GM11168 (cell line): Measurements from ENCODE around the gene LEMD3.

Experiments
- in situ Hi-C: fragments of 300-500 bp; cut with MboI; formaldehyde crosslinking; loops from one replicate; pipeline ENCODE4 v1.12.0; 2022; ENCODE audit warnings: low sequenced_read_pairs; ENCODE audit not compliant: unreplicated experiment

LEMD3 gene

DNA sequence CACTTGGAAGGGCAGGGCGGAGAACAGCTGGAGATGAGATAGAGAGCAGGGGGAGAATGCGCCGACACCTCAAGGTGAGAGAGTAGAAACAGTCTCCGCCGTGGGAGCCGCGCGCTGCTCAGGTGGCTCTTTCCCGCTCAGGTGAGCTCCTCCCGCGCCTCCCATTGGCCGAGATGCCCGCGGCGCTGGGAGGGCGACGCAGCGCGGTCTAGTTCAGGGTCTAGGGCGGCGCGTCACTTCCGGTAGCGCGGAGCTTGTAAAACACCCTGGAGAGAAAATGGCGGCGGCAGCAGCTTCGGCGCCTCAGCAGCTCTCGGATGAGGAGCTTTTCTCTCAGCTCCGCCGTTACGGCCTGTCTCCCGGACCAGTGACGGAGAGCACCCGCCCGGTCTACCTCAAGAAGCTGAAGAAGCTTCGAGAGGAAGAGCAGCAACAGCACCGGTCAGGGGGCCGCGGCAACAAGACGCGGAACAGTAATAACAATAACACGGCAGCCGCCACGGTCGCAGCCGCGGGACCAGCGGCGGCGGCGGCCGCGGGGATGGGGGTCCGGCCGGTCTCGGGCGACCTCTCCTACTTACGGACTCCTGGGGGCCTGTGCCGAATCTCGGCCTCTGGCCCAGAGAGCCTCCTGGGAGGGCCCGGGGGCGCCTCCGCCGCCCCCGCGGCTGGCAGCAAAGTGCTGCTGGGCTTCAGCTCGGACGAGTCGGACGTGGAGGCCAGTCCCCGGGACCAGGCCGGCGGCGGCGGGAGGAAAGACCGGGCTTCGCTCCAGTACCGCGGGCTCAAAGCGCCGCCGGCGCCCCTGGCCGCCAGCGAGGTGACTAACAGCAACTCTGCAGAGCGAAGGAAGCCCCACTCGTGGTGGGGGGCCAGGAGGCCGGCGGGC is at the start of gene LEMD3:
Gene LEMD3 (plus strand): TSS at position 264 of the 889 bp plus-strand sequence. CDS start 14 bp downstream, at position 278.
- in situ Hi-C loops = no loop called here

DNA sequence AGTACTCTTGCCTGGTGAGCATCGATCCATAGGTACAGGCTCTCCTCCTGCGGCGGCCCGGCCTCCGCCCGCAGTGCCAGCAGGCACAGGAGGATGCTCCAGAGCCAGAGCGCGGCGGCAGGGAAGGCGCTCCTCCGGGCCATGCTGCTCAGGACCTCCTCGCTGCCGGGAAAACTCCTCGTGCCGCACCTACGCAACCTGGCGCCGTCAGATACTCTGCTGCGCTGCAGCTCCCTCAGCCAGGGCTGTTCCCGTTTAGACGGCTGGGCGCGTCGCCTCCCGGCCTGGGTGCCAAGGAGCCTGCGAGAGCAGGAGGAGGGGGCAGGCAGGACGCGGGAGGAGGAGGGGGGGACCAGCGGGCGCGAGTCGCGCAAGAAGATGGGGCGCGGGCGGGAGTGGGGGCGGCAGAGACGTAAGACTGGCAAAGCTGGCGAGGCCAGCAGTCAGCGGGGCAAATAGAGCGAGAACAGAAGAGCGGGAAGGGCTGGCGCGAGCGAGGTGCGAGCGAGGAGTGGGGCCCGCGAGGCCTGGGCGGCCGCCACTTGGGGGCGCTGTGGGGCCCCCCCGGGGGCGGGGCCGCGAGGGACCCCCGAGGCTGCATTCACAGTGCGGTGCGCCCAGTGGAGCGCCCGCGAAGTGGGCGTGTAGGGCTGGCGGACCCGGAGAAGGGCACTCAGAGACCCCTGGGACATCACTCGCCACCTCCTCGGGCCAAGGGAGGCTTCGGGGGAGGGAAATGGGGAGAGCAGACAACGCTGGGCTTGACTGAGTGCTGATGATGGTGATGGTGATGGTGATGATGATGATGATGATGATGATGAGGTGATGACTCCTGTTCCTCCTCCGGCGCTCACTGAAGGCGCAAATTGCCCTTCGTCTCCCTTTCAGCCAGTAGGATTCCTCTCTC is 48.1 kb upstream of the LEMD3 start, which contains the start of gene WIF1:
Gene WIF1 (minus strand): TSS at position 257 of the 907 bp plus-strand sequence. CDS start 114 bp downstream, at position 143.
- in situ Hi-C loops = no loop called here

DNA sequence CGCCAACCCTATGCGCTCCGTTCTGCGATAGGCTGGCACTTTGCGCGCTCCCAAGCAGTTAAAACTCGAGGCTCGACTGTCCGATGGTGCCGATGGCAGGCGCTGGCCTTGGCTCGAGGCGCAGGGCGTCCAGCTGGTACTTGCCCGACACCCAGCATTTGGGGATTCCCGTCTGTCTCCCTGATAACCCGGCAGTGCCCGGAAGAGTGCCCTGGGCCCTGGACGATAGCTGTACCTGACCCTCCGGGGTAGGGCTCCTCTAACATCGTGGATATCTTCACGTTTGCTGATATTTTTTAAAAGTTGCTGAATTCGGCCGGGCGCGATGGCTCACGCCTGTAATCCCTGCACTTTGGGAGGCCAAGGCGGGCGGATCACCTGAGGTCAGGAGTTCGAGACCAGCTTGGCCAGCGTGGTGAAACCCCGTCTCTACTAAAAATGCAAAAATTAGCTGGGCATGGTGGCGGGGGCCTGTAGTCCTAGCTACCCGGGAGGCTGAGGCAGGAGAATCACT is 47.4 kb upstream of the LEMD3 start:
- in situ Hi-C loops = no loop called here

DNA sequence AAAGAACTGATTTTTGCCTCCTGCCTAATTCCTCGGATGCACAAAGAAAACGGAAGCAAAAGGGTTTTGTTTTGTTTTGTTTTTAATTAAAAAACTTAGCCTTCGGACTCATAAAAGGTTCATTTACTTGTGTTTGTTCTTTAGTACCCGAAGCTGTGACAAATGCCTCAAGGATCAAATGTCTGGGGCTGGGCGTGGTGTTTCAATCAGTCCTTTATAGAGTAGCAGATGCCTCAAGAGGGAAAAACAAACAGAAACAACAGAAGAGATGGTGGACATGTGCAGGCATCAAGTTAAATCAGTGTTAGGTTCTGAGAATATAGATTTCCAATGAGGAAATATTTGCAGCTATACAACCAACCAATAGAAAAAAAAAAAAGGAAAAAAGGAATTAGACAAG is 46.7 kb upstream of the LEMD3 start:
- in situ Hi-C loops = no loop called here

DNA sequence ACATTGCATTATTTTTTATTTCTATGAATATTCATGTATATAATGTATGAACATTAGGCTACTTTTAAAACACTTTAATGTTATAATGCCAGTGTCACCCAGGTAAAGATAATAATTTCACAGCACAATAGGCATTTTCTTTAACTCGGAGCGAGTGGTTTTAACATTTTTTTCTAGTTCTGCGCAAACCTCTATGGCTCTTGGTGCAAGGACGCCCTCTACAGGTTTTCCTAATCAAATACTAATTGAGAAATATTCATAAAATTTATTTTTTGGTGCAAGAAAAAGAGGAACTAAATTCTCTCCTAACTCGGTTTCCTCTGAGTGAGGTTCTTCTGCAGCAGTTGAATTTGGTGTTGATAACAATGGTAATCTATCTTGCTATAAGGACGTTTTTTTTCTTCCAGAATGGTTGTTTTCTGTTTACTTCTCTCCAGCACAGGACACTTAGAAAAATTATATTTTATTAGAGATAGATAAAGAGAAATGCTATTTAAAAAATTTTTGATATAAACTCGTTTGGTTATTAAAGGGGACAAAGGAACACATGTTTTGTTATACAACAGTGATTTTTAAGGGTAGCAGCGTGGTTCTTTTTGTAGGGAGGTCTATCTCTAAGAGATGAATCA is 45.8 kb upstream of the LEMD3 start:
- in situ Hi-C loops = no loop called here

DNA sequence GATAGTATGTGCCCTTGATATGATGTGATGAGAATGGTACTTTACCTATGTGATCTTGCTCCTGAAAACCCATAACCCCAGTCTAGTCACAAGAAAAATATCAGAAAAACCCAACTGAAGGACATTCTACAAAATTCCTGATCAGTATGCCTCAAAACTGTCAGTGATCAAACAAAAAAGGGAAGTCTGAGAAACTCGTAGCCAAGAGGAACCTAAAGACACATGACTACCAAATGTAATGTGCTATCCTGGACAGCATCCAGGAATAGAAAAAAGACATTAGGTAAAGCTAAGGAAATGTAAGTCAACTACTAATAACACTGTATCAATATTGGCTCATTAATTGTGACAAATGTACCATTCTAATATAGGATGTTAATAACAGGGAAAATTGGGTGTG is 44.1 kb upstream of the LEMD3 start:
- in situ Hi-C loops = no loop called here

DNA sequence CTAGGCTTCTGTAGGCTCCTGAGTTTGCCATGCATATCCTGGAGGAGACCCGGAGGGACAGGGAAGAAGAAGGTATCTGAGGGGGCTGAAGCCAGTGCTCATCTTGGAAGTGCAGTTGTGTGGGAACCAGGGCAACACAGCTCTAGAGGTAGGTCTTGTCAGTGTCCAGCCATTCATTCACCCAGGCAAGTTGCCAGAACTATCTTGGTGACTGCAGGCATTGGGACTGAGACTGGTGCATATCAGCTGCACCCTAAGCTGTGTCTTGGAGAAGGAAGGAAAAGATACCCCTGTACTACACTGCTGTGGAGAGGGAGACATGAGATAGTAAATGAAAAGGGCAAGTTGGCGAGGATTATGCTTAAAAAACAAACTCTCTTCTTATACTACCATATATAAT is 43.4 kb upstream of the LEMD3 start:
- in situ Hi-C loops = no loop called here

DNA sequence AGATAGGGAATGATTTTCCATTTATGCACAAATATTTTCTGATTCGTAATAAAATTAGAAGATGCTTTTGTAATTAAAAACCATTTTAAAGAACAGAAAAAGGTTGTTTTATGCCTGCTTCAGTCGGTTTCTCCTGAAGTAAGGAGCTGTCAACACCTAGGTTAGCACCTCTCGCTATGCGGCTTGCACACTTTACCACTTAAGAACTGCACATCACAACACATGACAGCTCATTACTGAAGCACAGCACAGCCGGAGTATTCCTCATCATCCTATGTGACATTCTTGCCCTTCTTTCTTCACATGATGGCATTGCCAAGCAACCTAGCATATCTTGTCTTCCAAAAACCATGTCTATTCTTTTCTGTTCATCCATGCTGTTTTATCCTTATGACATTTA is 42.9 kb upstream of the LEMD3 start:
- in situ Hi-C loops = no loop called here

DNA sequence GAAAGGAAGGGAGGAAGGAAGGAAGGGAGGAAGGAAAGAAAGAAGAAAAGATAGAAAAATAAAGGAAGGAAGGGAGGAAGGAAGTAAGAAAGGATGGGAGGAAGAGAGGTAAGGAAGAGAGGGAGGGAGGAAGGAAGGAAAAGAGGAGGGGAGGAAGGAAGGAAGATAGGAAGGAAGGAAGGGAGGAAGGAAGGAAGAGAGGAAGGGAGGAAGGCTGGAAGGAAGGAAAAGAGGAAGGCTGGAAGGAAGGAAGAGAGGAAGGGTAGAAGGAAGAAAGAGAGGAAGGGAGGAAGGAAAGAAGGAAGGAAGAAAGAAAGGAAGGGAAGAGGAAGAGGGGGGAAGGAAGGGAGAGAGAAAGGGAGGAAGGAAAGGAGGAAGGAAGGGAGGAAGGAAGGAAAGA is 35.5 kb upstream of the LEMD3 start:
- in situ Hi-C loops = no loop called here

DNA sequence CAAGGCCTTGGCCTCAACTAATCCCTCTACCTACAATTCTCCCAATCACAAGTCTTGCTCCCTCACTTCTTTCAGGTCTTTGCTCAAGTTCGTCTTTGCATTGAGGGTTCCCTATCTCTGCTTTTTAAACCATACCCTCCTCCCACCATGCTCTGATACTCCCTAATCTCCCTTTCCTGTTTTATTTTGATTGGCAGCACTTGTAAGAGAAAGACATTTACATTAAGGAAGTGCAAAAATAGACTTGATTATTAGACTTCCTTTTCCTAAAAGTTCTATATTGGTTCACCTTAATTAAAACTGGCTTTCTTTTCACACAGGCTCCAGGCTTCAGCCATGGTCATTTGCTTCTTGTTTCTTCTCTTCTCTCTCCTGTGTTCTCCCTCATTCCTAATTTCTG is 30.0 kb upstream of the LEMD3 start:
- in situ Hi-C loops = no loop called here

DNA sequence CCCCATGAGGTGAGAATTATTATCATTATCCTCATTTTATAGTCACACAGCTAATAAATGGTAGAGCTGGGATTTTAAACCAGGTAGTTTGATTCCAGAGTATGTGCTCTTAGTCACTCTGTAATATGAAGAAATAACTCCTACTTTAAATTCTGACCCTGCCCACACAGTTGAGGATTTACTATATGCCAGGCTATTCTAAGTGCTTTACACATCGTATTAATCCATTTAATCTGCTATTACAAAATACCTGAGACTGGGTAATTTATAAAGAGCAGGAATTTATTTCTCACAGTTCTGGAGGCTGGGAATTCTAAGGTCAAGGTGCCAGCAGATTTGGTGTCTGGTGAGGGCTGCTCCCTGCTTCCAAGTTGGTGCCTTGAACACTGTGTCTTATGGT is 28.6 kb upstream of the LEMD3 start:
- in situ Hi-C loops = no loop called here

DNA sequence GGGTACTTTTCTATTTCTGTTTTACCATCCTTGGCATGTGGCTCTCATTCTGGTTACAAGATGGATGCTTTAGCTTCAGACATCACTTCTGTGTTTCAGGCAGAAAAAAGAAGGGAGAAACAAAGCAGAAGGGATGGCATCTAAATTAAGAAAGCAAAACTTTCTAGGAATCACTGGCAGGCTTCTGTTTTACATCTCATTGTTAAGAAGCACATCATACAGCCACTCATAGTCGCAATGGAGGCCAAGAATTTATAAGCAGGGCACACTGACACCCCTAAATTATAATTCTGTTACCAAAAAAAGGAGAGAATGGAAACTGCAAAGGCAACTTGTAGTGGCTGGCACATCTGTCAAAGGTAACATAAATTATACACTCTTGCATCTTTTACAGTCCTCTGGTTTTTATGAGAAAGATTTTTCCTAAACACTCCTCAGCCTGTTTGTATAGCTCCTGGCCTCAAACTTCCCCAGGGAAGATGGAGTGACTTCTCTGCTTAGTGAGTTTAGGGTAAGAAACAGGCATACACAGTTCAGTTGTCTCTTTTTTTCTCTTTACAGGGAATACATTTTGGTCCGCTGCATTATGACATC is 22.0 kb upstream of the LEMD3 start:
- in situ Hi-C loops = no loop called here

DNA sequence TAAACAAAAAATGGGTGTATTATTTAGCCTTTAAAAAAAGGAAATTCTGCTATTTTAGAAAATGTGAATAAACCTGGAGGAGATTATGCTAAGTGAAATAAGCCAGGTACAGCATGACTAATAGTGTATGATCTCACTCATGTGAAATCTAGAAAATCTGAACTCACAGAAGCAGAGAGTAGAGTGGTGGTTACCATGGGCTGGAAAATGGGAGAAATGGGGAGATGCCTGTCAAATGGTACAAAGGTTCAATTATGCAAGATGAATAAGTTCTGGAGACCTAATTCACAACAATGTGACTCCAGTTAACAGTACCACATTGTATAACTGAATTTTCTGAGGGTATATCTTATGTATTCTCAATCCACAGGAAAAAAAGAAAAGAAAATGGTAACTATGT is 17.4 kb upstream of the LEMD3 start:
- in situ Hi-C loops = no loop called here

DNA sequence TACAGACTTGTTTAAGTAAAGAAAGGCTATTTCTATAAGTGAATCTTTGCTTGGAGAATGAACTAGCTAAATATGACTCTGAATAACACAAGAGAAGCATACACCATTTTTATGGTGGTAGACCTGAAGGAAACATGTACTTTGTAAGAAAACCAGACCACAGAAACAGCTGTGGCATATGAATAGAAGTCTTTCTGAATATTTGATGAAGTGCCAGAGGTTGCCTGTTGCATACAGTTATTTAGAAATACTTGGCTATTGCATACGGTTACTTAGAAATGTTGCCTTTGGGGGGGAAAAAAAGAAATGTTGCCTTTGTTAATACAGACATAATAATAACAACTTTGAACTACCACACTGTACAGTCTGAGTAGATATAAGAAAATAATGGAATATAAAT is 16.8 kb upstream of the LEMD3 start:
- in situ Hi-C loops = no loop called here

DNA sequence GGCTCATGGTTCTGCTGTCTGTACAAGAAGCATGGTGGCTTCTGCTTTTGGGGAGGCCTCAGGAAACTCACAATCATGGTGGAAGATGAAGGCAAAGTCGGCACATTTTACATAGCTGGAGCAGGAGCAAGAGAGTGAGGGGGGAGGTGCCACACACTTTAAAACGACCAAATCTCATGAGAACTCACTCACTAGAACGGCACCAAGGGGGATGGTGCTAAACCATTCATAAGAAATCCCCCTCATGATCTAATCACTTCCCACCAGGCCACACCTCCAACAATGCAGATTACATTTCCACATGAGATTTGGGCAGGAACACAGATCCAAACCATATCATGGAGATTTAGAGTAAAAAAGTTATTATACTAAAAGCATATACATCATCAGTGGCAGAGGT is 13.6 kb upstream of the LEMD3 start:
- in situ Hi-C loops = no loop called here

DNA sequence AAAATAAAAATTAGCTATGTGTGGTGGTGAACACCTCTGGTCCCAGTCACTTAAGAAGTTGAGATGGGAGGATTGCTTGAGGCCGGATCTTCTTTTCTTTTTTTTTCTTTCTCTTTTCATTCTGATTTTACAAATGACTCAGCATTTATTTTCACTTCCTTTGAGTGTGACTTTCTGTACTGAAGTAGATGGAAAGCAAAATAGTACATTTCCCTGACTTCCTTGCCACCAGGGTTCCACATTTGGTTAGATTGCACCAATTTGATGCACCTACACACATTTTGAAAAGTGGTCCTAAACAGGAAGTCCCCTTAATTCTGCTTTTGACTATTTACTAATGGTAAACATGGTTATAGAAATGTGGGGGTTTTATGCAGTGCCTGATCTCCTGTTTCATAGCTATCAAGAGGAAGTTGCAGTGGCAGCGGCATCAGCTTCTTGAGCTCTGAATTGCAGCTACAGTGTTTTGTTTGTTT is 13.0 kb upstream of the LEMD3 start:
- in situ Hi-C loops = no loop called here

DNA sequence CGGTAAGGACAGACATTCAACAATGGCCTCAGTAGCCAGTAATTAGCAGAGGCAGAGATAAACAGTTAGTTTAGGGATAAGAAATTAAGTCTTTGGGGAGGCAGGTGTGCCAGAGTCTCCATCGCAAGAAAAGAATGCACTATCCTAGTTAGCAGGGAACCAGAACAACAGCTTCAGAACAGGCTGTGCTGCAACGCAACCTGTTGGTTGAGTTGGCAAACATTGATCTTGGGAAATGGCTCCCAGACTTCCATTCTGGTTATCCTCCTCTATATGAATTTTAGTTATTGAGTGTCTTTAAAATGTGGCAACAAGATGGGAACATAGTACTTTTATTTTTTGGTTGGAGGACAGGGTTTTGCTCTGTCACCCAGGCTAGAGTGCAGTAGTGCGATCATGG is 12.3 kb upstream of the LEMD3 start:
- in situ Hi-C loops = no loop called here

DNA sequence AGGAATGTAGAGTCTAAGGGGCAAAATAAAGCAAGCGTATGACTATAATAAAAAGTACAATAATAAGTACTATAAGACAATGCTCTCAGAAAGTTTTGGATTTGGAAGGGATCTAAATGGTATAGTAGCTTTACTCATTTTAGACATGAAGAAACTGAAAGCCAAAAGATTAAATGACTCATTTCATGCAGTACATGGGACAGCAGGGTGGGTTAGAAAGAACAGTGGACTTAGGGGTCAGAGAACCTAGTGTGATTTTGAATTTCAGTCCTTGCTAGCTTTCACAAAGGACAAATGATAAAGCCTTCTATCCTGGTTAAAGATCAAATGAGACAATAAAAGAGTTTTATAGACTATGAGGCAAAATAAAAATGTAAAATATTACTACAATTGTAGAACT is 6.8 kb upstream of the LEMD3 start:
- in situ Hi-C loops = no loop called here

DNA sequence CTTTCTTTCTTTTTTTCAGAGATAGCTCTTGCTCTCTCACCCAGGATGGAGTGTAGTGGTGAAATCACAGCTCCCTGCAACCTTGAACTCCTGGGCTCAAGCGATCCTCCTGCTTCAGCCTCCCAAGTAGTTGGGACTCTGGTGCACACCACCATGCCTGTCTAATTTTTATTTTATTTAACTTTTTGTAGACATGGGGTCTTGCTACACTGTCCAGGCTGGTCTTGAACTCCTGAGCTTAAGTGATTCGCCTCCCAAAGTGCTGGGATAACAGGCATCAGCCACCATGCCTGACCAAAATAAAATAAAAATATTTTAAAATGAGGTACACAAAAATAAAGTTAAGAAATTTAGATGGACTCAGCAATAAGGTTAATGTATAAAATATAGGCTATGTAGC is 5.1 kb upstream of the LEMD3 start:
- in situ Hi-C loops = no loop called here

DNA sequence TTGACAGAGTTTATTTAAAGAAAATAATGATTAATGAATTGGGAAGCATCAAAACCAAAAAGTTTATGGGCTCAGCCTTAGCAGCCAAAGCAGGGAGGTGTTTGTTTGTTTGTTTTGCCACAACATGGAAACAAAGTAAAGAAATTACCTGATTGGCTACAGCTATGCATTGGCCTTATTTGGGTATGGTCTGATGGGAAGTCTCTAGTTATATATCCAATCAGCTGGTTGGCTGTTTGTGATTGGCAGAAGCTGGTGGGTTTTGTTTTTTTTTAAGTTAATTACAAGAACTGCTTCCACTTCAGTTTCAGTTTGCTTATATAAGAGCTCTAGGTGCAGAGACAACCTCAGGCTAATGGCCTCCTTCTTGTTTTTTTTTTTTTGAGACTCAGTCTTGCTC is 4.6 kb upstream of the LEMD3 start:
- in situ Hi-C loops = no loop called here
